HepG2 (cell line): ENCODE measurements around the gene SP7. TPM values are rescaled to one million over a fixed set of nuclear protein-coding genes. Genes with fewer than 3 reads are reported as not detected.

Source experiments
- ATAC-seq: fragments of 200-7000 bp; cut with Tn5 transposase; 3 replicates; pipeline ENCODE4 v1.9.1; 2020; ENCODE audit warnings: mild to moderate bottlenecking, moderate library complexity
- BruUV-seq: library from RNA; stranded (reverse); fragments of 400-500 nt; replicated peaks from 2 replicates; lab custom pipeline; 2021; lab: Mats Ljungman, UMichigan
- CTCF ChIA-PET: fragments of 300-600 bp; formaldehyde crosslinking; extraction: SDS; loops from one replicate; lab custom pipeline; 2021; ENCODE audit warnings: low total read pairs, inconsistent platforms, low intra/inter-chr PET ratio; lab: Yijun Ruan, JAX
- POLR2A ChIA-PET: fragments of 350-600 bp; sonication (Branson Sonifier 250); formaldehyde crosslinking; loops from one replicate; lab custom pipeline; 2020; ENCODE audit warnings: antibody characterized with exemption, inconsistent platforms; lab: Yijun Ruan, JAX
- DNase-seq: peaks from one replicate; pipeline ENCODE4 v3.0.0-alpha.2; 2015; ENCODE audit warnings: low spot score
- FAIRE-seq: peaks from 3 replicates; lab custom pipeline; 2011; peaks lifted over from hg19 to GRCh38; lab: Jason Lieb, UNC
- H2AFZ ChIP-seq: one replicate; pipeline ENCODE4 v1.6.1; 2011; ENCODE audit warnings: low read length, inconsistent platforms
- H3K27ac ChIP-seq: fragments of 300-600 bp; 3 replicates; pipeline ENCODE4 v1.8.0; 2011; ENCODE audit warnings: mixed run types, mild to moderate bottlenecking, mixed read lengths, low read length, inconsistent platforms; ENCODE audit not compliant: insufficient read depth; ENCODE audit errors: extremely low read length
- H3K27me3 ChIP-seq, 2 experiments: fragments of 200-600 bp in 1 of 2; 2 replicates in 1 of 2; 3 replicates in 1 of 2; pipeline versions ENCODE4 v1.6.0 to v1.8.0; 2011; ENCODE audit warnings: low read length in 2 of 2, mild to moderate bottlenecking in 2 of 2, moderate library complexity in 2 of 2, inconsistent platforms in 1 of 2; ENCODE audit not compliant: insufficient read depth in 2 of 2, control insufficient read depth in 1 of 2
- H3K36me3 ChIP-seq, 2 experiments: fragments of 200-600 bp in 1 of 2; replicated peaks in 1 of 2; 2 replicates in 1 of 2; 3 replicates in 1 of 2; pipeline versions ENCODE4 v1.5.1 to v1.8.0; 2011; ENCODE audit warnings: low read length in 2 of 2, inconsistent platforms in 1 of 2; ENCODE audit not compliant: insufficient read depth in 2 of 2, control insufficient read depth in 1 of 2
- H3K4me1 ChIP-seq: 2 replicates; pipeline ENCODE4 v1.5.1; 2012; ENCODE audit warnings: low read length, inconsistent platforms; ENCODE audit not compliant: insufficient read depth
- H3K4me2 ChIP-seq: 2 replicates; pipeline ENCODE4 v1.6.0; 2011; ENCODE audit warnings: low read depth, low read length, inconsistent platforms
- H3K4me3 ChIP-seq, 3 experiments: fragments of 200-600 bp in 1 of 3; sonication (generic), shearing (Covaris generic) in 1 of 3; replicated peaks in 1 of 3; 2 replicates each; pipeline ENCODE4 v1.5.1; 2011 to 2016; ENCODE audit warnings: low read length in 3 of 3, inconsistent platforms in 2 of 3, low read depth in 2 of 3, mild to moderate bottlenecking in 2 of 3, control low read depth in 1 of 3, mixed read lengths in 1 of 3; ENCODE audit not compliant: insufficient read depth in 1 of 3
- H3K79me2 ChIP-seq: one replicate; pipeline ENCODE4 v1.6.1; 2011; ENCODE audit warnings: low read length, inconsistent platforms; ENCODE audit not compliant: insufficient read depth
- H3K9ac ChIP-seq: 2 replicates; pipeline ENCODE4 v1.6.0; 2011; ENCODE audit warnings: mild to moderate bottlenecking, low read depth, low read length, inconsistent platforms; ENCODE audit not compliant: insufficient read depth
- H3K9me3 ChIP-seq: 2 replicates; pipeline ENCODE4 v1.5.1; 2012; ENCODE audit warnings: mild to moderate bottlenecking, low read length
- H4K20me1 ChIP-seq: 2 replicates; pipeline ENCODE4 v1.6.0; 2011; ENCODE audit warnings: inconsistent platforms, mild to moderate bottlenecking, low read length, moderate library complexity; ENCODE audit not compliant: insufficient read depth
- BRCA1 ChIP-seq: sonication (generic); formaldehyde crosslinking; IDR thresholded peaks from 2 replicates; pipeline ENCODE4 v1.4.0; 2020; ENCODE audit warnings: missing genetic modification reagents
- CBX5 ChIP-seq: sonication (generic); formaldehyde crosslinking; IDR thresholded peaks from 2 replicates; pipeline ENCODE4 v1.4.0; 2020; ENCODE audit warnings: missing genetic modification reagents, borderline replicate concordance
- ELF1 ChIP-seq: sonication (generic); formaldehyde crosslinking; IDR thresholded peaks from 2 replicates; pipeline ENCODE4 v1.4.0; 2020; ENCODE audit warnings: missing genetic modification reagents
- FOXA3 ChIP-seq: IDR thresholded peaks from 2 replicates; pipeline ENCODE4 v1.6.1; 2016; ENCODE audit warnings: missing genetic modification reagents, missing compliant biosample characterization
- HNRNPUL1 ChIP-seq: fragments of 200-400 bp; formaldehyde crosslinking; IDR thresholded peaks from 2 replicates; pipeline ENCODE4 v1.6.1; 2017; ENCODE audit warnings: low read depth, mild to moderate bottlenecking, low read length, moderate library complexity
- HOMEZ ChIP-seq: IDR thresholded peaks from 2 replicates; pipeline ENCODE4 v1.6.1; 2016; ENCODE audit warnings: low read depth
- IRF1 ChIP-seq: sonication (generic); formaldehyde crosslinking; IDR thresholded peaks from 2 replicates; pipeline ENCODE4 v1.4.0; 2020; ENCODE audit warnings: low read depth, mild to moderate bottlenecking, missing genetic modification reagents
- ISX ChIP-seq: sonication (generic); formaldehyde crosslinking; conservative IDR thresholded peaks from 2 replicates; pipeline ENCODE4 v1.5.0; 2020; ENCODE audit warnings: missing genetic modification reagents
- KLF16 ChIP-seq, 2 experiments: sonication (generic) in 1 of 2; formaldehyde crosslinking in 1 of 2; IDR thresholded peaks; 2 replicates each; pipeline versions ENCODE4 v1.6.1 to v1.8.0; 2016 to 2023; ENCODE audit warnings: missing genetic modification reagents in 2 of 2, missing compliant biosample characterization in 1 of 2
- MLLT10 ChIP-seq: sonication (generic); formaldehyde crosslinking; IDR thresholded peaks from 2 replicates; pipeline ENCODE4 v1.4.0; 2020; ENCODE audit warnings: missing genetic modification reagents
- MYC ChIP-seq: sonication (generic); formaldehyde crosslinking; IDR thresholded peaks from 2 replicates; pipeline ENCODE4 v1.9.0; 2021; ENCODE audit warnings: missing genetic modification reagents, borderline replicate concordance
- SALL2 ChIP-seq: sonication (generic); formaldehyde crosslinking; IDR thresholded peaks from 2 replicates; pipeline ENCODE4 v1.8.1; 2023; ENCODE audit warnings: mild to moderate bottlenecking, missing genetic modification reagents, inconsistent platforms
- SNAI1 ChIP-seq: sonication (generic); formaldehyde crosslinking; IDR thresholded peaks from 2 replicates; pipeline ENCODE4 v1.5.0; 2020; ENCODE audit warnings: mild to moderate bottlenecking, missing genetic modification reagents, borderline replicate concordance
- ZFAT ChIP-seq: sonication (generic); formaldehyde crosslinking; conservative IDR thresholded peaks from 2 replicates; pipeline ENCODE4 v1.8.1; 2023; ENCODE audit warnings: missing genetic modification reagents, inconsistent platforms
- ZFP36L2 ChIP-seq: sonication (generic); formaldehyde crosslinking; IDR thresholded peaks from 2 replicates; pipeline ENCODE4 v1.4.0; 2020; ENCODE audit warnings: missing genetic modification reagents
- ZMYM4 ChIP-seq: sonication (generic); formaldehyde crosslinking; IDR thresholded peaks from 2 replicates; pipeline ENCODE4 v1.8.1; 2023; ENCODE audit warnings: mild to moderate bottlenecking, missing genetic modification reagents
- ZNF136 ChIP-seq: sonication (generic); formaldehyde crosslinking; IDR thresholded peaks from 2 replicates; pipeline ENCODE4 v1.8.1; 2022; ENCODE audit warnings: low read depth, mild to moderate bottlenecking, moderate library complexity, missing genetic modification reagents
- ZNF549 ChIP-seq: sonication (generic); formaldehyde crosslinking; IDR thresholded peaks from 2 replicates; pipeline ENCODE4 v1.5.0; 2020; ENCODE audit warnings: missing genetic modification reagents
- ZNF557 ChIP-seq: sonication (generic); formaldehyde crosslinking; IDR thresholded peaks from 2 replicates; pipeline ENCODE4 v1.4.0; 2020; ENCODE audit warnings: missing genetic modification reagents
- WGBS: methylation state at CpG from one replicate; pipeline ENCODE4 v1.1.6; 2017; ENCODE audit warnings: low lambda C conversion rate; 5-methylcytosine and 5-hydroxymethylcytosine counted together
- in situ Hi-C: cut with HindIII; loops from 2 replicates; pipeline ENCODE4 v1.10.0; 2017; ENCODE audit warnings: low pct_unique_long_range_greater_than_20kb; ENCODE audit not compliant: extremely low pct_ligation_motif_present
- intact Hi-C: fragments of 100-400 bp; cut with micrococcal nuclease; formaldehyde crosslinking; loops from one replicate; pipeline ENCODE4 v1.10.0; 2022; ENCODE audit not compliant: unreplicated experiment
- polyA plus RNA-seq, 8 experiments: library from polyadenylated mRNA; depleted of rRNA in 3 of 8; stranded (reverse) in 7 of 8; unstranded in 1 of 8; fragments of >200 nt; fragmentation: Illumina TruSeq in 4 of 8; extraction: Trizol in 4 of 8; gene quantifications; 2 replicates each; pipeline versions ENCODE4 v1.2.1 to v1.2.3, GENCODE V29; 2011 to 2016; ENCODE audit warnings: low read depth in 4 of 8, missing spikeins in 1 of 8, mixed read lengths in 1 of 8; ENCODE audit not compliant: insufficient read depth in 1 of 8
- total RNA-seq, 5 experiments: library from RNA; depleted of rRNA; stranded (reverse); fragments of >200 nt; fragmentation: Illumina TruSeq; extraction: Trizol; gene quantifications; 2 replicates each; pipeline ENCODE4 v1.2.3, GENCODE V29; 2016; ENCODE audit warnings: low read depth in 1 of 5
- TF ChIP-seq, protein P1 (sequence below): sonication (generic); formaldehyde crosslinking; IDR thresholded peaks from 2 replicates; pipeline ENCODE4 v1.5.0; 2020; ENCODE audit warnings: missing genetic modification reagents

SP7 gene
- total and polyA plus RNA-seq, 2 of the 13 experiments (the other 11 are each of a cell fraction or from before 2014, with no cell fraction given), result not detected

DNA sequence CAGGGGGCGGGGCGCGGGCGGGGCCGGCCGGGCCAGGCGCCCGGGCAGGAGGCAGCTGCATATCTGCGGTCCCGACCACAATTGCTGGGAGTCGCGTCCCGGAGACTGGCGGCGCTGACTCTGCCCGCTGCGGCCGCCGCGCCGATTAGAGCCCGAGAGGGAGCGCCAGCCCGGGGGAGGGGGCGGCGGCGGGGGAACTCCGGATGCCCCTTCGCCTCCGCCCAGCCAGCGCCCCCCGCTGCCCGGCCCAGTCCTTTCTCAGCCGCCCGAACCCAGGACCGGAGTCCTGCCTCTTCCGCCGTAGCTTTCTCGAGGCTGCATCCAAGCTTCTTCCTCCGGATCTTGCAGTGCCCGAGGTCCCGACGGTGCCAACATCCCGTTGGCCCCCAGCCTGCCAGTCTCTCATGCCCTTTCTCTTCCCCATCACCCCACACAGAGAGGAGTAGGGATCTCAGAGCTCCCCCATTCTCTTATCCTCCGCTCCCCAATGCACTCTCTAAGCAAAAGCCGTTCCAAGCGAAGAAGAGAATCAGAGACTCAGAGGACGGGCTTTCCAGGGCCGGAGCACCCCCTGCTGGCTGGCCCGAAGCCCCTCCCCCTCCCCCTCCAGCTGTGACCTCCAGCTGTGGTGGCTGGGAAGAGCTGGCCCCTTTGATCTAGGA lies 8.8 kb upstream of the SP7 start:
- Histone ChIP-seq H3K9me3 (no peaks in the 10 kb centered on the region), H4K20me1 (no peaks in the 10 kb centered on the region), H3K4me2 (peak overlapping the region; percentile 100), H3K27ac (no peak overlapping the region), H3K27me3 (peaks cover 1 to 30% of the 10 kb centered on the region in 2 experiments; a peak in 4 of 5 replicates), H3K36me3 (no peaks in the 10 kb centered on the region), H3K4me3 (peak overlapping the region; percentile 79 to 91 (median 82)), H3K9ac (peak overlapping the region; percentile 49), H3K4me1 (peaks cover 17% of the 10 kb centered on the region), H2AFZ (peak overlapping the region; percentile 91), H3K79me2 (no peaks in the 10 kb centered on the region)
- POLR2A ChIA-PET, result interaction anchor here (0.9 to 2.5 kb wide), 9 partner anchors 20 to 156 kb away, joined by 3 to 23 read pairs (median 6); partner anchors contain the start of genes AAAS, PFDN5, PRR13 and SP1
- ATAC-seq (peak; percentile 87), FAIRE-seq (no peak), DNase-seq (peak; percentile 54)
- WGBS, result under 1% methylated on average over 12 of the region's 50 CpGs
- CTCF ChIA-PET, result interaction anchor here (0.6 to 2.5 kb wide), 7 partner anchors 17 to 133 kb away, joined by 3 to 14 read pairs (median 4); partner anchors contain the start of gene AAAS
- no TSS peak for BruUV-seq
- intact Hi-C loops (loop anchor here (1.0 kb wide), 1 partner anchor 21 kb away; no protein-coding TSS in a partner anchor), in situ Hi-C loops (loop anchor here (5.0 kb wide), 1 partner anchor 77 kb away; the partner anchor contains the start of gene AMHR2)
- TF ChIP-seq MYC (CRISPR knock-in tag), result no peak
- TF ChIP-seq HNRNPUL1, result no peak
- TF ChIP-seq FOXA3, result no peak
- no peak for TF ChIP-seq SNAI1 (CRISPR knock-in tag)
- peak; percentile 48; the same call in 1 of the 2 replicates for TF ChIP-seq SALL2 (CRISPR knock-in tag)
- TF ChIP-seq ZNF136 (CRISPR knock-in tag), result no peak
- TF ChIP-seq ISX (CRISPR knock-in tag), result no peak
- TF ChIP-seq ZNF549 (CRISPR knock-in tag), result no peak
- TF ChIP-seq ZNF557 (CRISPR knock-in tag), result no peak
- TF ChIP-seq ELF1 (CRISPR knock-in tag), result no peak
- TF ChIP-seq, protein P1, sequence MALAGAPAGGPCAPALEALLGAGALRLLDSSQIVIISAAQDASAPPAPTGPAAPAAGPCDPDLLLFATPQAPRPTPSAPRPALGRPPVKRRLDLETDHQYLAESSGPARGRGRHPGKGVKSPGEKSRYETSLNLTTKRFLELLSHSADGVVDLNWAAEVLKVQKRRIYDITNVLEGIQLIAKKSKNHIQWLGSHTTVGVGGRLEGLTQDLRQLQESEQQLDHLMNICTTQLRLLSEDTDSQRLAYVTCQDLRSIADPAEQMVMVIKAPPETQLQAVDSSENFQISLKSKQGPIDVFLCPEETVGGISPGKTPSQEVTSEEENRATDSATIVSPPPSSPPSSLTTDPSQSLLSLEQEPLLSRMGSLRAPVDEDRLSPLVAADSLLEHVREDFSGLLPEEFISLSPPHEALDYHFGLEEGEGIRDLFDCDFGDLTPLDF, result no peak
- no peak for TF ChIP-seq ZMYM4 (CRISPR knock-in tag)
- no peak for TF ChIP-seq MLLT10
- no peak for TF ChIP-seq ZFAT (CRISPR knock-in tag)
- no peak for TF ChIP-seq IRF1 (CRISPR knock-in tag)
- TF ChIP-seq KLF16 (CRISPR knock-in tag; IDR thresholded peaks at IDR 0.05), result 0 out of 4 replicates have a peak, but pooled peaks of 1 of the 2 experiments have one; percentile 32
- TF ChIP-seq HOMEZ, result 0 out of 2 replicates have a peak, but pooled peaks have one; percentile 19
- no peak for TF ChIP-seq CBX5
- TF ChIP-seq ZFP36L2 (CRISPR knock-in tag), result no peak
- no peak for TF ChIP-seq BRCA1 (CRISPR knock-in tag)
